ENCODE data around the gene DHRS4L2. TPM values are rescaled to one million over a fixed set of nuclear protein-coding genes. Genes with fewer than 3 reads are reported as not detected.
"Not testable (repeated sequence)": the region's sequence is repeated elsewhere in the genome, so short reads cannot be mapped to it uniquely, and the experiment has no call there.

The DHRS4L2 gene
- total RNA-seq, 1 donor = 8.3 TPM

DNA sequence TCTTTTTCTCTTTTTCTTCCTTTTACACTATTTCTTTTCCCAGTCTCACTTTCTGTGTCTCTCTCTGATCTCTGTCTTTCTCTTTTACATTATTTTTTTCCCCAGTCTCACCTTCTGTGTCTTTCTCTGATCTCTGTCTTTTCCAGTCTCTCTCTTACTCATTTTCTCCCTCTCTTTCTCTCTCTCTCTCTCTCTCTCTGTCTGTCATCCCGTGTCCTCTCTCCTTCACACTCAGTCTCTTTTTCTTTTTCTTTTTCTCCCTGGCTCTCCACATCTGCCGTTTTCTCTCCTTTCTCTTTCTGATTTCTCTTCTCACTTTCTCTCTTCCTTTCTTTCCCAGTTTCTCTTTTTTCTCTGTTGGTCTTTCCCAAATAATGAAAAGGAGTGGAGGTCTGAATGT is 22.3 kb downstream of the DHRS4L2 start:
- TF ChIP-seq, protein P1, sequence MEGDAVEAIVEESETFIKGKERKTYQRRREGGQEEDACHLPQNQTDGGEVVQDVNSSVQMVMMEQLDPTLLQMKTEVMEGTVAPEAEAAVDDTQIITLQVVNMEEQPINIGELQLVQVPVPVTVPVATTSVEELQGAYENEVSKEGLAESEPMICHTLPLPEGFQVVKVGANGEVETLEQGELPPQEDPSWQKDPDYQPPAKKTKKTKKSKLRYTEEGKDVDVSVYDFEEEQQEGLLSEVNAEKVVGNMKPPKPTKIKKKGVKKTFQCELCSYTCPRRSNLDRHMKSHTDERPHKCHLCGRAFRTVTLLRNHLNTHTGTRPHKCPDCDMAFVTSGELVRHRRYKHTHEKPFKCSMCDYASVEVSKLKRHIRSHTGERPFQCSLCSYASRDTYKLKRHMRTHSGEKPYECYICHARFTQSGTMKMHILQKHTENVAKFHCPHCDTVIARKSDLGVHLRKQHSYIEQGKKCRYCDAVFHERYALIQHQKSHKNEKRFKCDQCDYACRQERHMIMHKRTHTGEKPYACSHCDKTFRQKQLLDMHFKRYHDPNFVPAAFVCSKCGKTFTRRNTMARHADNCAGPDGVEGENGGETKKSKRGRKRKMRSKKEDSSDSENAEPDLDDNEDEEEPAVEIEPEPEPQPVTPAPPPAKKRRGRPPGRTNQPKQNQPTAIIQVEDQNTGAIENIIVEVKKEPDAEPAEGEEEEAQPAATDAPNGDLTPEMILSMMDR (IDR thresholded peaks at IDR 0.05; ENCODE audit: insufficient read depth, low read length) = no peak
- H3K4me3 ChIP-seq (ENCODE audit: low read depth, low read length) = no peak overlapping the region
- no peak for DNase-seq (ENCODE audit: low read depth)

DNA sequence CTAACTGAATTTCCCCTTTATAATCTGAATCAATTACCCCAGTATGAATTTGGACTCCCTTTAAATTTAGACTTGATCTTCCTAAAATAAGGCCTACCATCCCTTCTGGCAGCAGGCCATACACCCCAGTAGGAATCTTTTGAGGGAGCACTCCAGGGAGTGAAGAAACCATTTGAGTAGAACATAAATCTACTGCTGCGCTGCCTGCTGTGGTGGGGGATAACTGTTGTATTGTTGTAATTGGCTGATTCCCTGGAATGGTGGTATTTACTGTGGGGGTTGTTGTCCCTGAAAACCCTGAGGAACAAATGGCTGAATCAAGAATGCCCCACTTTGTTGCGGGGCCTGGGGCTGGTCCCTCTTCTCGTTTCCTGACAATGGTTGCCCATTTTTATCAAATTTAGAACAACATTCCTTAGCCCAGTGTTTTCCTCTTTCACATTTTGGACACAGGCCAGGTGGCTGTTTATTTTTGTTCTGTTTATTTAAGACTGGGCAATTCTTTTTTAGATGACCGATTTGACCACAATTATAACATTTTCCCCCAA is 24.1 kb downstream of the DHRS4L2 start:
- DNase-seq (ENCODE audit: low read depth) = not testable (repeated sequence)

DNA sequence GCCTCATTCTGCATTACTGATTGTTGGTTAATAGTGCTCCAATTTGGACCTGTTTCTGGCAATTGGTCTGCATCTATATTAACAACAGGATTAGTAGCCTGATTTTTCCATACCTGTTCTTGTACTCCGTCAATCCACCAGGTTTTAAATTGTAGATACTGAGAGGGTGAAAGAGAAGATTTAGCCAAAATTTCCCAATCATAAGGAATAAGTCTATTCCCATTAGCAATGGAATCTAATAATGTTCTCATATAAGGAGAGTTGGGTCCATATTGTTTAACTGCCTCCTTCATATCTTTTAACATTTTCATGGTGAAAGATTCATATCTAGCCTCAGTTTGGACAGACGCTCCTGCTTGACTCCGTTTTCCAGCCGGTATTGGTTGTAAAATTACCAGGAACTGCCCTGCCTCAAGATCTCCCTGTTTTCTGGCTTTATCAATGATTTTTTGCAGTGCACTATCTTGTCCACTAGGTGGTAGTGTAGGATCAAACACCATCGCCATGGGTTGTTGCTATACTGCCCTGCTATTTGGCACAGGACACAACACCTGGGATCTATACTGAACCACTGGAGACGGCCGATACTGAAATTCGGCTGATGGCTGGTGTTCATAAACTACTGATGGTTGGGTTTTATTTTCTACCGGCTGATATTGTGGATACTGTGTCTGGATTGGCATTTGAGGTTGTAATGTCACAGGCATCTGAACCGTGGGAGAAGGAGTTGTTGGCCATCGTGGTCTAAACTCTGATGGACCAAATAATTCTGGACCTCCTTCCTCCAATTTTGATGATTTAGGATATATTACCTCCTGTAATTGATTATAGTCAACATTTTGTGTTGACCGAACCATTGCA is 25.2 kb downstream of the DHRS4L2 start:
- peak; percentile 83 for DNase-seq (ENCODE audit: low read depth)
- TF ChIP-seq, protein P1 (IDR thresholded peaks at IDR 0.05; ENCODE audit: insufficient read depth, low read length) = peak; percentile 93
- no peak overlapping the region for H3K4me3 ChIP-seq (ENCODE audit: low read depth, low read length)

More for the DNA sequence above, 24.1 kb downstream of the DHRS4L2 start:
- not testable (repeated sequence) for H3K4me3 ChIP-seq (ENCODE audit: low read depth, low read length)

DNA sequence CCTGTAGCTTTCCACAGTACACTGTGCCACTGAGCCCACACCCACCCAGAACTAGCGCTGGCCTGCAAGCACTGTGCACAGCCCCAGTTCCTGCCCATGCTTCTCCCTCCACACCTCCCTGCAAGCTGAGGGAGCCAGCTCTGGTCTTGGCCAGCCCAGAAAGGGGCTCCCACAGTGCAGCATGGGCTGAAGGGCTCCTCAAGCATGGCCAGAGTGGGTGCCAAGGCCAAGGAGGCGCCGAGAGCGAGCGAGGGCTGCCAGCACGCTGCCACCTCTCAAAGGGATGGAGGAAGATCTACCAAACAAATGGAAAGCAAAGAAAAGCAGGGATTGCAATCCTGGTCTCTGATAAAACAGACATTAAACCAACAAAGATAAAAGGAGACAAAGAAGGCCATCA is 27.0 kb downstream of the DHRS4L2 start:
- not testable (repeated sequence) for H3K4me3 ChIP-seq (ENCODE audit: low read depth, low read length); DNase-seq (ENCODE audit: low read depth)

DNA sequence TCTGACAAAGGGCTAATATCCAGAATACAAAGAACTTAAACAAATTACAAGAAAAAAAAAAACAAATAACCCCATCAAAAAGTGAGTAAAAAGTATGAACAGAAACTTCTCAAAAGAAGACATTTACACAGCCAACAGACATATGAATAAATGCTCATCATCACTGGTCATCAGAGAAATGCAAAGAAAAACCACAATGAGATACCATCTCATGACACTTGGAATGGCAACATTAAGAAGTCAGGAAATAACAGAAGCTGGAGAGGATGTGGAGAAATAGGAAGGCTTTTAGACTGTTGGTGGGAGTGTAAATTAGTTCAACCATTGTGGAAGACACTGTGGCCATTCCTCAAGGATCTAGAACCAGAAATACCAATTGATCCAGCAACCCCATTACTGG is 30.2 kb downstream of the DHRS4L2 start:
- not testable (repeated sequence) for DNase-seq (ENCODE audit: low read depth); H3K4me3 ChIP-seq (ENCODE audit: low read depth, low read length)

- not testable (repeated sequence) for DNase-seq (ENCODE audit: low read depth); H3K4me3 ChIP-seq (ENCODE audit: low read depth, low read length)
Observed at GRCh38 chr14:24019944-24020343, 31.2 kb downstream of the DHRS4L2 start.

DNA sequence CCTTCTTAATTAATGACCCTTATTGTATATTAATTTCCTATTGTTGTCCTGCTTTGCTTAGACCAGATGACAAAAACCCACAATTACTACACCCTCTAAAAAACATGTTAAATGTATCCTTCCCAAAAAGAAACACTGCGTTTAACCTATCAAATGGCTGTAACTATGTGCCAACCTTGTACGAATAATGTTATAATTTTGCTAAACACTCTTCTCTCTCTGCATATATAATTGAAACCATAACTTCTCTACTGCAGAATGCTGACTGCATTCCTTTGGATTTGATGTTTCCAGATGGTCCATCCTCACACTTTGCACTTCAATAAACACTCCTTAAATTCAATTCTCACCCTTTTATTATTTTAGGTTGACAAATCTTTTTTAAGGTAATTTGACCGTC is 31.8 kb downstream of the DHRS4L2 start:
- DNase-seq (ENCODE audit: low read depth); H3K4me3 ChIP-seq (ENCODE audit: low read depth, low read length): not testable (repeated sequence)

DNA sequence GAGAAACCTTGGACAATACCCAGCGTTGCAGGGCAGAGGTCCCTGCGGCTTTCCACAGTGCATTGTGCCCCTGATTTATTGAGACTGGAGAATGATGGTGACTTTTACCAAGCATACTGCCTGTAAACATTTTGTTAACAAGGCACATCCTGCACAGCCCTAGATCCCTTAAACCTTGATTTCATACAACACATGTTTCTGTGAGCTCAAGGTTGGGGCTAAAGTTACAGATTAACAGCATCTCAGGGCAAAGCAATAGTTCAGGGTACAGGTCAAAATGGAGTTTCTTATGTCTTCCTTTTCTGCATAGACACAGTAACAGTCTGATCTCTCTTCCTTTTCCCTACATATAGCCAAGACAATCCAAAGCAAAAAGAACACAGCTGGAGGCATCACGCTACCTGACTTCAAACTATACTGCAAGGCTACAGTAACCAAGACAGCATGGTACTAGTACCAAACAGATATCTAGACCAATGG is 36.2 kb downstream of the DHRS4L2 start:
- DNase-seq (ENCODE audit: low read depth); H3K4me3 ChIP-seq (ENCODE audit: low read depth, low read length): not testable (repeated sequence)

DNA sequence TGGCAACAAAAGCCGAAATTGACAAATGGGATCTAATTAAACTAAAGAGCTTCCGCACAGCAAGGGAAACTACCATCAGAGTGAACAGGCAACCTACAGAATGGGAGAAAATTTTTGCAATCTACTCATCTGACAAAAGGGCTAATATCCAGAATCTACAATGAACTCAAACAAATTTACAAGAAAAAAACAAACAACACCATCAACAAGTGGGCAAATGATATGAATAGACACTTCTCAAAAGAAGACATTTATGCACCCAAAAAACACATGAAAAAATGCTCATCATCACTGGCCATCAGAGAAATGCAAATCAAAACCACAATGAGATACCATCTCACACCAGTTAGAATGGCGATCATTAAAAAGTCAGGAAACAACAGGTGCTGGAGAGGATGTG is 41.0 kb downstream of the DHRS4L2 start:
- not testable (repeated sequence) for DNase-seq (ENCODE audit: low read depth); H3K4me3 ChIP-seq (ENCODE audit: low read depth, low read length)

- not testable (repeated sequence) for H3K4me3 ChIP-seq (ENCODE audit: low read depth, low read length); DNase-seq (ENCODE audit: low read depth)
Observed at GRCh38 chr14:24031331-24031730, 42.6 kb downstream of the DHRS4L2 start.

DNA sequence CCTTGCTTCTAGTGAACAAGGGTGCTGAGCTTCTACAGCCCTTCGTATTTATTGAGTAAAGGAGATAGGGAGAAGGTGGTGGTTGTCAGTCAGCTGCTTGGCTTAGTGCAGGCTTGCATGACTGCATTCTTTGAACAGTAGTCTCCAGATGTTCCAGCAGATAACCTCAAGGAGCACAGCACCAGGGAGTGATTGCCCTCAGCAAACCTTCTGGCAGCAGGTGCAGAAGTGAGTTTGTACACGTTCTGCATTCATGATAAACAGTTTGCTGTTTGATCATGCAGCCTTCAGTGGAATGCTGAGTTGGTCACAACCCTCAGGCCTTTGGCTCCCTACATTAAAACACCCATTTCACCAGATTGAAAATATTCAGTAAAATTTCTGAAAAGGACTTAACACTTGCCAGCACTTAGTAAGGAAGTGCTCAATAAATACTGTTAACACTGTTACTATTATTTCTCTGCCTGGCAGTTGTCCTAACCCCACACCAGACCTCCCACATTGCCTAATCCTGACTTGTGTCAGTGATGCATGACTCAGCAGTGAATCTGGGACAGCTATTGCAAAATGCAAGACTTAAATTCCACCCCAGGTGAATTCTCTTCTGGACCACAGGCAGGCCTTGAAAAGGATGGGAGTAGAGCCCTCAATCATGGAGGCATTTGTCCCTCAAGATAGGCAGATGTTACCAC is 44.1 kb downstream of the DHRS4L2 start:
- H3K4me3 ChIP-seq (ENCODE audit: low read depth, low read length) = no peak overlapping the region
- DNase-seq (ENCODE audit: low read depth) = peak; percentile 87
- TF ChIP-seq, protein P1 (IDR thresholded peaks at IDR 0.05; ENCODE audit: insufficient read depth, low read length) = no peak

- not testable (repeated sequence) for DNase-seq (ENCODE audit: low read depth)
- peak overlapping the region; percentile 69 for H3K4me3 ChIP-seq (ENCODE audit: low read depth, low read length)
Observed at GRCh38 chr14:24035769-24036168, 47.0 kb downstream of the DHRS4L2 start.
